SK-N-DZ (cell line): Measurements from ENCODE around the gene CD300H.

Source experiments
- DNase-seq: peaks from one replicate; pipeline ENCODE4 v3.0.0-alpha.2; 2015; ENCODE audit warnings: low spot score

Gene CD300H

GRCh38 chr17:74550602-74551001 is 16.7 kb downstream of the CD300H start:
- DNase-seq: no peak

GRCh38 chr17:74549343-74549742 is 18.0 kb downstream of the CD300H start:
- DNase-seq: no peak

- DNase-seq: no peak
These were observed 19.6 kb downstream of the CD300H start for GRCh38 chr17:74547736-74548135.

GRCh38 chr17:74547264-74547663 is 20.0 kb downstream of the CD300H start:
- no peak for DNase-seq

- no peak for DNase-seq
These were observed 20.7 kb downstream of the CD300H start for GRCh38 chr17:74546586-74546985.

- no peak for DNase-seq
These were observed 21.5 kb downstream of the CD300H start, which contains the start of gene CD300C for GRCh38 chr17:74545843-74546230. Gene CD300C (minus strand): TSS chr17:74546115. CDS start chr17:74545782, 333 bp downstream.

GRCh38 chr17:74544991-74545842 is 22.1 kb downstream of the CD300H start:
- no peak for DNase-seq

- DNase-seq: no peak
These were observed 23.2 kb downstream of the CD300H start for GRCh38 chr17:74543891-74544760.

GRCh38 chr17:74543406-74543805 is 23.9 kb downstream of the CD300H start:
- no peak for DNase-seq

GRCh38 chr17:74542727-74543383 is 24.5 kb downstream of the CD300H start:
- no peak for DNase-seq

GRCh38 chr17:74542166-74542565 is 25.1 kb downstream of the CD300H start:
- DNase-seq: no peak

GRCh38 chr17:74541176-74542111 is 25.9 kb downstream of the CD300H start:
- no peak for DNase-seq

- DNase-seq: no peak
These were observed 28.0 kb downstream of the CD300H start for GRCh38 chr17:74539281-74539820.

- no peak for DNase-seq
These were observed 30.4 kb downstream of the CD300H start for GRCh38 chr17:74536890-74537289.

GRCh38 chr17:74532115-74532514 is 35.2 kb downstream of the CD300H start:
- DNase-seq: no peak

GRCh38 chr17:74531231-74531761 is 36.0 kb downstream of the CD300H start, which contains the start of gene CD300LB:
Gene CD300LB (minus strand): TSS chr17:74531475. CDS start chr17:74531350, 125 bp downstream.
- DNase-seq: no peak

- DNase-seq: no peak
These were observed 36.5 kb downstream of the CD300H start for GRCh38 chr17:74530831-74531150.

- no peak for DNase-seq
These were observed 38.1 kb downstream of the CD300H start for GRCh38 chr17:74529243-74529642.

- DNase-seq: no peak
These were observed 38.7 kb downstream of the CD300H start for GRCh38 chr17:74528491-74529199.

- DNase-seq: no peak
These were observed 39.6 kb downstream of the CD300H start for GRCh38 chr17:74527756-74528155.
